ACC112 (cell line): ENCODE results near the gene RLN1.
"Not testable (repeated sequence)": the region's sequence is repeated elsewhere in the genome, so short reads cannot be mapped to it uniquely, and the experiment has no call there.

ENCODE experiments used
- H2AFZ ChIP-seq: fragments of 200-600 bp; sonication (generic); one replicate; pipeline ENCODE4 v1.6.0; 2017; ENCODE audit warnings: antibody characterized with exemption, low read length; ENCODE audit not compliant: unreplicated experiment
- H3K27ac ChIP-seq: fragments of 200-600 bp; sonication (generic); 2 replicates; pipeline ENCODE4 v1.5.1; 2014; ENCODE audit warnings: low read depth, mild to moderate bottlenecking, antibody characterized with exemption, low read length, moderate library complexity
- H3K27me3 ChIP-seq: fragments of 200-600 bp; sonication (generic); 2 replicates; pipeline ENCODE4 v1.6.1; 2014; ENCODE audit warnings: mild to moderate bottlenecking, antibody characterized with exemption, low read length, moderate library complexity, mixed read lengths; ENCODE audit not compliant: insufficient read depth
- H3K36me3 ChIP-seq: fragments of 200-600 bp; sonication (generic); 2 replicates; pipeline ENCODE4 v1.6.1; 2016; ENCODE audit warnings: mild to moderate bottlenecking, antibody characterized with exemption, low read length, moderate library complexity, mixed read lengths; ENCODE audit not compliant: insufficient read depth
- H3K4me1 ChIP-seq: fragments of 200-600 bp; sonication (generic); one replicate; pipeline ENCODE4 v1.6.1; 2016; ENCODE audit warnings: low read length, mixed read lengths; ENCODE audit not compliant: insufficient read depth, unreplicated experiment, control insufficient read depth
- H3K4me3 ChIP-seq: fragments of 200-600 bp; sonication (generic); 2 replicates; pipeline ENCODE4 v1.5.1; 2014; ENCODE audit warnings: mild to moderate bottlenecking, low read depth, low read length
- H3K79me2 ChIP-seq: fragments of 200-600 bp; sonication (generic); one replicate; pipeline ENCODE4 v1.6.0; 2016; ENCODE audit warnings: low read length; ENCODE audit not compliant: control insufficient read depth, unreplicated experiment, insufficient read depth

RLN1 gene, protein sequence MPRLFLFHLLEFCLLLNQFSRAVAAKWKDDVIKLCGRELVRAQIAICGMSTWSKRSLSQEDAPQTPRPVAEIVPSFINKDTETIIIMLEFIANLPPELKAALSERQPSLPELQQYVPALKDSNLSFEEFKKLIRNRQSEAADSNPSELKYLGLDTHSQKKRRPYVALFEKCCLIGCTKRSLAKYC

GRCh38 chr9:5338992-5339981 lies at the start of gene RLN1:
RLN1 (minus strand) TSS chr9:5339876; CDS start chr9:5339746, 130 bp downstream.
- not testable (repeated sequence) for H3K27ac ChIP-seq, H3K4me1 ChIP-seq, H3K79me2 ChIP-seq, H2AFZ ChIP-seq, H3K4me3 ChIP-seq, H3K36me3 ChIP-seq
- H3K27me3 ChIP-seq, result peaks cover 25% of the 10 kb centered on the region

DNA sequence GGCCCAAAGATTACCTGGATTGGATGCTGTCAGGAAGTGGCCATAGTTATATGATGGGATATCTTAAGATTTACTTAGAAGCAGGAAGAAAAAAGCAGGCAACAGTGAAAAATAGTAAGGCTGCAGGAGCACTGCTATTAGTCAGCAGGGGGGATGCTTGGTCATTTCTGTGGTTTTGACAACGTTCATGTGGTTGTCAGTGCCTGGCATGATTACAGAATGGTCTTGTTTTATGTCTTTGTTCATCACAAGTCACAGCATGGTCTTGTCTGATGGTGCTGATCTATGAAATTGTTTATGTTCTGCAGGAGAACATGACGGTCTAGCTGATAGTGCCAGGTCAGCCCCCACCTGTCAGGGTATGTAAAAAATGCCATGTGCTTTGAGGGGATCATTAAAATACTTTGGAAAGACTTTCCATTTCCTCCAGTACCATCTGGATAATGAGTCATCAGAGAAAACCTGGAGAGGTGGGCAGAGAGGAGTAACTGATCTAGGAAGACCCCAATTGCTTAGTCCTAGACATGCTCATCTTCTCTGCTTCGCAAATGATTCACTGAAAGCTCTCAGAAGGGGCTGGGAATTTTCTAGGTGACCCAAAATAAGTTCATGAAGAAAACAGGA lies 49.5 kb upstream of the RLN1 start:
- Histone ChIP-seq H2AFZ (no peak overlapping the region), H3K79me2 (no peaks in the 10 kb centered on the region), H3K27ac (no peak overlapping the region), H3K36me3 (no peaks in the 10 kb centered on the region), H3K4me1 (peaks cover 12% of the 10 kb centered on the region), H3K27me3 (no peaks in the 10 kb centered on the region), H3K4me3 (no peak overlapping the region)

- Histone ChIP-seq H2AFZ (no peak overlapping the region), H3K27me3 (no peaks in the 10 kb centered on the region), H3K36me3 (no peaks in the 10 kb centered on the region), H3K4me3 (no peak overlapping the region), H3K4me1 (peaks cover 12% of the 10 kb centered on the region), H3K27ac (no peak overlapping the region), H3K79me2 (no peaks in the 10 kb centered on the region)
Observed at GRCh38 chr9:5388026-5388819, 48.5 kb upstream of the RLN1 start.

- H3K79me2 ChIP-seq, result no peaks in the 10 kb centered on the region
- H3K4me3 ChIP-seq, result no peak overlapping the region
- no peaks in the 10 kb centered on the region for H3K27me3 ChIP-seq
- peaks cover 9% of the 10 kb centered on the region for H3K4me1 ChIP-seq
- no peak overlapping the region for H2AFZ ChIP-seq
- H3K27ac ChIP-seq, result no peak overlapping the region
- H3K36me3 ChIP-seq, result no peaks in the 10 kb centered on the region
Observed at GRCh38 chr9:5384436-5384835, 44.8 kb upstream of the RLN1 start.

- H3K4me3 ChIP-seq, result no peak overlapping the region
- H3K4me1 ChIP-seq, result no peaks in the 10 kb centered on the region
- no peak overlapping the region for H2AFZ ChIP-seq
- no peaks in the 10 kb centered on the region for H3K36me3 ChIP-seq
- no peaks in the 10 kb centered on the region for H3K79me2 ChIP-seq
- no peaks in the 10 kb centered on the region for H3K27me3 ChIP-seq
- H3K27ac ChIP-seq, result no peak overlapping the region
Observed at GRCh38 chr9:5382479-5382878, 42.8 kb upstream of the RLN1 start.

GRCh38 chr9:5375790-5376477 lies 36.3 kb upstream of the RLN1 start:
- Histone ChIP-seq H3K27me3 (no peaks in the 10 kb centered on the region), H2AFZ (no peak overlapping the region), H3K79me2 (no peaks in the 10 kb centered on the region), H3K4me3 (no peak overlapping the region), H3K36me3 (no peaks in the 10 kb centered on the region), H3K4me1 (peaks cover 7% of the 10 kb centered on the region), H3K27ac (no peak overlapping the region)

DNA sequence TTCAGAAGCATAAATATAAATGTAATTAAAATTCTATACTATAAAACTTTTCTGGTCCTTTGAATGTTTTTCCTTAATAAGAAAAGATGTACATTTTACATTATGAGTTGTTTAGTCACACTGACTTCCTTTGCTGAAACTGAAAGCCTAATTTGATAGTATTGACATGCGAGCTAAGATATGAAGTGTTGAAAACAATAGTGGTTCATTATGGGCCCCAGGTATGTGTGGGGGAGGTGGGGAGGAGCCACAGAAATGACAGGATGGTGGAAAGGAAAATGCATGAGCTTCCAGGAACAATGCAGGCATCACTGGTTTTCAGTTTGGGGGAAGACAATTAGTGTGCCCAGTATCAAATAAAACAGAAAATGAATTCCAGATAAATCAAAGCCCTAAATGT lies 35.4 kb upstream of the RLN1 start:
- Histone ChIP-seq H3K79me2 (no peaks in the 10 kb centered on the region), H3K27ac (no peak overlapping the region), H3K4me3 (no peak overlapping the region), H2AFZ (no peak overlapping the region), H3K36me3 (no peaks in the 10 kb centered on the region), H3K4me1 (peaks cover 7% of the 10 kb centered on the region), H3K27me3 (no peaks in the 10 kb centered on the region)

GRCh38 chr9:5364294-5365024 lies 24.8 kb upstream of the RLN1 start:
- no peaks in the 10 kb centered on the region for H3K27me3 ChIP-seq
- no peak overlapping the region for H2AFZ ChIP-seq
- H3K4me3 ChIP-seq, result no peak overlapping the region
- no peak overlapping the region for H3K27ac ChIP-seq
- H3K79me2 ChIP-seq, result no peaks in the 10 kb centered on the region
- H3K4me1 ChIP-seq, result no peaks in the 10 kb centered on the region
- no peaks in the 10 kb centered on the region for H3K36me3 ChIP-seq

GRCh38 chr9:5361326-5362010 lies 21.8 kb upstream of the RLN1 start:
- Histone ChIP-seq H3K36me3 (no peaks in the 10 kb centered on the region), H3K27me3 (no peaks in the 10 kb centered on the region), H3K4me3 (no peak overlapping the region), H2AFZ (no peak overlapping the region), H3K79me2 (no peaks in the 10 kb centered on the region), H3K27ac (no peak overlapping the region), H3K4me1 (no peaks in the 10 kb centered on the region)
